Body of pancreas (tissue), 4 donors: ENCODE measurements around the gene TAF15. TPM values are rescaled to one million over a fixed set of nuclear protein-coding genes. Genes with fewer than 3 reads are reported as not detected.

Experiments
- ATAC-seq: fragments of 150-250 bp; one replicate; pipeline ENCODE4 v1.9.1; 2016
- DNase-seq, 4 donors: peaks; one replicate each; pipeline ENCODE4 v3.0.0-alpha.2; 2019
- H3K27ac ChIP-seq, 4 donors: fragments of 200-600 bp; sonication (generic); 1 replicate in 3 of 4; 2 replicates in 1 of 4; pipeline versions ENCODE4 v1.5.1 to v1.6.1; 2016 to 2019; ENCODE audit warnings: mild to moderate bottlenecking in 1 of 4, mixed read lengths in 1 of 4, moderate library complexity in 1 of 4
- H3K27me3 ChIP-seq, 2 donors: fragments of 200-600 bp; sonication (generic); one replicate each; pipeline ENCODE4 v1.6.0; 2016; ENCODE audit warnings: mild to moderate bottlenecking in 1 of 2
- H3K36me3 ChIP-seq, 2 donors: fragments of 200-600 bp; sonication (generic); replicated peaks in 1 of 2; 2 replicates each; pipeline ENCODE4 v1.5.1; 2016; ENCODE audit warnings: low read depth in 2 of 2; ENCODE audit not compliant: insufficient read depth in 1 of 2
- H3K4me1 ChIP-seq: fragments of 200-600 bp; sonication (generic); one replicate; pipeline ENCODE4 v1.6.0; 2016
- H3K4me3 ChIP-seq, 2 donors: fragments of 200-600 bp; sonication (generic); 1 replicate in 1 of 2; 2 replicates in 1 of 2; pipeline ENCODE4 v1.5.1; 2016 to 2019
- H3K9me3 ChIP-seq, 3 donors: fragments of 200-600 bp; sonication (generic); 1 replicate in 2 of 3; 2 replicates in 1 of 3; pipeline ENCODE4 v1.5.1; 2016
- POLR2A ChIP-seq, 3 donors: fragments of 450-650 bp; IDR thresholded peaks; one replicate each; pipeline ENCODE4 v1.6.1; 2016; ENCODE audit warnings: antibody characterized with exemption in 3 of 3, mild to moderate bottlenecking in 2 of 3
- WGBS, 2 donors: methylation state at CpG; one replicate each; pipeline ENCODE4 v1.1.5; 2017; 5-methylcytosine and 5-hydroxymethylcytosine counted together
- intact Hi-C: fragments of 100-400 bp; cut with DNase I; formaldehyde crosslinking; loops from one replicate; pipeline ENCODE4 v1.15.1; 2023
- total RNA-seq, 2 donors: library from RNA; depleted of rRNA; stranded (reverse); fragments of >200 nt; gene quantifications; one replicate each; pipeline ENCODE4 v1.1.0, GENCODE V29; 2016
- TF ChIP-seq, protein P1 (sequence below), 7 experiments: fragments of 450-650 bp in 4 of 7; fragments of 200-600 bp in 3 of 7; sonication (generic) in 3 of 7; IDR thresholded peaks; one replicate each; pipeline ENCODE4 v1.5.1; 2016 to 2019; ENCODE audit warnings: antibody characterized with exemption in 7 of 7

TAF15 gene
- total RNA-seq, 2 donors from 2014 or later, result 47.7 to 51.1 TPM

DNA sequence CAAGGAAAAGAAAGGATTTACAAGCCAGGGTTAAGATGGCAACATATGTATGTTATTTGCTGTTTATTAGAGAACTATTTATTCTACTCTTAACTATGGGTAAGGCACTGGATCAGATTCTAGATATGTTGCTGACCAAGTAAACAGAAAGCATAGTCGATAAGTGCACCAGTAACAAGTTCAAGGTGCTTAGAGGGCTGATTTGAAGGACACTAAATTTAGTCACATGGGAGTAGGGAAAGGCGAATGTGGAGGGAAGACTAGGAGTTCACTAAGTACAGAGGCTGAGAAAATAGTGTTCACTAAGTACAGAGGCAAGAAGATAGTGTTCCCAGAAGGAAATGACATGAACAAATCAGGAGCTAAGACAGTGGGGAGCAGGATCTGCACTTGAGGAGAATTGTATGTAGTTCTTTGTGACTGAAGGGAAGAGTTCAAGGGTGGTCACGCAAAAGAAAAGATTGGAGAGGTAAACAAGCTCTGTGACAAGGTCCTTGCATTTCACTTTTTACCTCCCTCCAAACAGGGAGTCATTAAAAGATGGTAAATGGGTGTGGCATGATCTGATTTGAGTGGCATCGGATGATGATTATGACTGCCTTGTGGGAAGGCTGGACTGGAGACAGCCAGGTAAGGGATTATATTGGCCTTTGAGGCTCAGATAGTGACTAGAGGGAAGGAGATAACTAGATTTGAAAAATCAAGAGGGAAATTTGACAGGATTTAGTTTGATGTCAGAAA lies 38.5 kb downstream of the TAF15 start:
- Histone ChIP-seq H3K4me1 (no peaks in the 10 kb centered on the region), H3K27me3 (no peaks in the 10 kb centered on the region), H3K36me3 (peaks cover 16 to 29% of the 10 kb centered on the region in 2 donors), H3K4me3 (no peak overlapping the region), H3K9me3 (no peaks in the 10 kb centered on the region), H3K27ac (no peak overlapping the region)
- 67 to 70% methylated on average over 4 of the region's 4 CpGs for WGBS, 2 donors
- ATAC-seq, result no peak
- DNase-seq, result no peak
- no peak for TF ChIP-seq POLR2A (IDR thresholded peaks at IDR 0.05)
- TF ChIP-seq, protein P1, sequence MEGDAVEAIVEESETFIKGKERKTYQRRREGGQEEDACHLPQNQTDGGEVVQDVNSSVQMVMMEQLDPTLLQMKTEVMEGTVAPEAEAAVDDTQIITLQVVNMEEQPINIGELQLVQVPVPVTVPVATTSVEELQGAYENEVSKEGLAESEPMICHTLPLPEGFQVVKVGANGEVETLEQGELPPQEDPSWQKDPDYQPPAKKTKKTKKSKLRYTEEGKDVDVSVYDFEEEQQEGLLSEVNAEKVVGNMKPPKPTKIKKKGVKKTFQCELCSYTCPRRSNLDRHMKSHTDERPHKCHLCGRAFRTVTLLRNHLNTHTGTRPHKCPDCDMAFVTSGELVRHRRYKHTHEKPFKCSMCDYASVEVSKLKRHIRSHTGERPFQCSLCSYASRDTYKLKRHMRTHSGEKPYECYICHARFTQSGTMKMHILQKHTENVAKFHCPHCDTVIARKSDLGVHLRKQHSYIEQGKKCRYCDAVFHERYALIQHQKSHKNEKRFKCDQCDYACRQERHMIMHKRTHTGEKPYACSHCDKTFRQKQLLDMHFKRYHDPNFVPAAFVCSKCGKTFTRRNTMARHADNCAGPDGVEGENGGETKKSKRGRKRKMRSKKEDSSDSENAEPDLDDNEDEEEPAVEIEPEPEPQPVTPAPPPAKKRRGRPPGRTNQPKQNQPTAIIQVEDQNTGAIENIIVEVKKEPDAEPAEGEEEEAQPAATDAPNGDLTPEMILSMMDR (IDR thresholded peaks at IDR 0.05), result no peak
- intact Hi-C loops, result no loop called here

DNA sequence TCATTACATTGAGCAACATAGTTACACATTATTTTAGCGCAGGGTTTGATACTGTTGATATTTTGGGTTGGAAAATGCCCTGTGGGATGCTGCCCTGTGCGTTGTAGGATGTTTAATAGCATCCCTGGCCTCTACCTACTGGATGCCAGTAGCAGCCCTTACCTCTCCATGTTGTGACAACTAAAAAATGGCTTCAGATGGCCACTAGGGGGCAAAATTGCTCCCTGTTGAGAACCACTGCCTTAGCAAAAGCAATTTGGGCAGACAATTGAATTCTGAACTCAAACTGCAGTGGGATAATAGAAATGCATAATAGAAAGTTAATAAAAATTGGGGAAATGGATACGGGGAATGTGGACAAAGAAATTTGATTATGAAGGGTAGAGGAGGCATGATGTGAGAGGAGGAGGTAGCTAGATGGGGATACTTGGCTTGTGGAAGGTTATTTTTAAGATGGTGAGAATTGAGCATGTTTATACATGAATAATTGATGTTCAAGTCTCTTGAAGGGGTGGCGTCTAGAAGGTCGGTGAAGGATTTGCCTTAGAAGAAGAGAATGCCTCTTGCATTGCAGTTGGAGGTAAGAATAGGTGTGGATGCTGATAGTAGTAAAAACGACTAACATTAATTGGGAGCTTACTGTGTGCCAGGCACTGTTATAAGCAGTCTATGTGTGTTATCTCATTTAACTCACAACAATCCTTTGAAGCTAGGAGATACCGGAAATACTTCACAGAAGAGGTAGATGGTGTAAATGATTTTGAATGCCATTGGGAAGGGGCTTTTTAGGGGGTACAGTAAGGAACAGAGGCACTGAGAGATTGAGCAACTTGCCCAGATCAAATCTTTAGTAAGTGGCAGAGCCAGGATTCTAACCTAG lies 40.4 kb downstream of the TAF15 start:
- H3K27me3 ChIP-seq, result no peaks in the 10 kb centered on the region
- intact Hi-C loops, result no loop called here
- H3K4me3 ChIP-seq, result no peak overlapping the region
- TF ChIP-seq, protein P1 (IDR thresholded peaks at IDR 0.05), result peak; percentile 46 to 60 (median 52)
- TF ChIP-seq POLR2A (IDR thresholded peaks at IDR 0.05), result no peak
- DNase-seq (peak; percentile 35 to 55 (median 45)), ATAC-seq (no peak)
- no peaks in the 10 kb centered on the region for H3K4me1 ChIP-seq
- H3K9me3 ChIP-seq, result no peaks in the 10 kb centered on the region
- peaks cover 2 to 17% of the 10 kb centered on the region in 2 donors for H3K36me3 ChIP-seq
- H3K27ac ChIP-seq, result no peak overlapping the region
- 65 to 78% methylated on average over 7 of the region's 7 CpGs for WGBS, 2 donors

DNA sequence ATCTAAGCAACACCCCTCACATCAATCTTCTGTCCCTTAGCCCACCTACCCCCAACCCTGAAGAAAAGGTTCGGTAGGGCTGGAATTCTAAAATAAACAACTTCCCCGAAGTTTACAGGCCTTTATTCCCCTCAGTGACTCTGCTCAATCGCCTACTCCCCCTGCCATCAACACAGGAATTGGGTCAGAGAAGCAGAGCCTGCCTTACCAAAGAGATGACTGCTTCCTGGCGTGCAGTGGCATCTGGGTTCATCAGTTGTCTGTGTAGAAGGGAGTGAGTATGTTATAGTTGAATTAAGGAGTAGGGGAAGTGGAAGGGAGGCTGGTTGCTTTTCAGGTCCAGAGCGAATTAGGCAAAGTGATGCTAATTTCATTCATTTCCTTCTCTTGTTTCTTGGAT lies 46.7 kb downstream of the TAF15 start:
- H3K36me3 ChIP-seq, result no peaks in the 10 kb centered on the region
- TF ChIP-seq POLR2A (IDR thresholded peaks at IDR 0.05), result no peak
- TF ChIP-seq, protein P1 (IDR thresholded peaks at IDR 0.05), result no peak
- DNase-seq, result no peak
- H3K27ac ChIP-seq, result no peak overlapping the region
- no peak overlapping the region for H3K4me3 ChIP-seq
- 74 to 79% methylated on average over 5 of the region's 5 CpGs for WGBS, 2 donors
- no peaks in the 10 kb centered on the region for H3K4me1 ChIP-seq
- intact Hi-C loops, result no loop called here
- no peaks in the 10 kb centered on the region for H3K9me3 ChIP-seq
- no peaks in the 10 kb centered on the region for H3K27me3 ChIP-seq
- ATAC-seq, result no peak

DNA sequence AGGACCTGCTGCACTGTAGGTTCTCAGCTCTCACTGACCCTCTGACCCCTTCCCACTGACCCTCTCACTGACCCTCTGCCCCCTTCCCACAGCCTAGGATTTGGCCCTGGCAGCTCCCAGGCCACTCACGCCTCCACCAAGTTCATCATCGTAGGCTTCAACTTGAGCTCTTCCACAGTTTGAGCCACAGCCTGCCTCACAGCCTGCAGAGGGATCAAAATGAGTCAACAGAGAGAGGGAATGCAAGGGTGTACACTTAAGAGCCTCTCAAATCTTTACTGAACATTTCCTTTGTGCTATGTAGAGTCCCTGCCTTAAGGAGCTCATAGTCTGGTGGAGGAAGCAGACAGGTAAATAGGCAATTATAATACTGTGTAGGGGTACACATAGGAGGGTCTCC lies 47.3 kb downstream of the TAF15 start:
- no peak overlapping the region for H3K27ac ChIP-seq
- 92 to 100% methylated on average over 2 of the region's 2 CpGs for WGBS, 2 donors
- H3K4me3 ChIP-seq, result no peak overlapping the region
- no peaks in the 10 kb centered on the region for H3K4me1 ChIP-seq
- no peaks in the 10 kb centered on the region for H3K36me3 ChIP-seq
- H3K27me3 ChIP-seq, result no peaks in the 10 kb centered on the region
- TF ChIP-seq POLR2A (IDR thresholded peaks at IDR 0.05), result no peak
- TF ChIP-seq, protein P1 (IDR thresholded peaks at IDR 0.05), result no peak
- DNase-seq, result no peak
- intact Hi-C loops, result no loop called here
- H3K9me3 ChIP-seq, result no peaks in the 10 kb centered on the region
- no peak for ATAC-seq
